A673 (cell line): ENCODE measurements around the gene BLOC1S4. TPM values are rescaled to one million over a fixed set of nuclear protein-coding genes. Genes with fewer than 3 reads are reported as not detected.

Experiments
- BruUV-seq: library from RNA; stranded (reverse); fragments of 400-500 nt; replicated peaks from 2 replicates; lab custom pipeline; 2021; lab: Mats Ljungman, UMichigan
- CTCF ChIA-PET: fragments of 300-600 bp; sonication (Branson Sonifier 250); formaldehyde crosslinking; loops from one replicate; lab custom pipeline; 2022; ENCODE audit warnings: antibody characterized with exemption; lab: Charles Lee
- POLR2A ChIA-PET: fragments of 300-600 bp; sonication (Branson Sonifier 250); formaldehyde crosslinking; loops from one replicate; lab custom pipeline; 2022; ENCODE audit warnings: antibody characterized with exemption; ENCODE audit not compliant: low non-redundant PET; lab: Charles Lee
- DNase-seq: peaks from one replicate; pipeline ENCODE4 v3.0.0-alpha.2; 2015; ENCODE audit warnings: low spot score
- H3K27ac ChIP-seq: fragments of 200-600 bp; sonication (generic); 2 replicates; pipeline ENCODE4 v1.5.1; 2016; ENCODE audit warnings: mixed run types, low read depth, mild to moderate bottlenecking, mixed read lengths, antibody characterized with exemption, low read length; ENCODE audit not compliant: poor library complexity, severe bottlenecking
- H3K27me3 ChIP-seq: fragments of 200-600 bp; sonication (generic); replicated peaks from 2 replicates; pipeline ENCODE4 v1.6.1; 2017; ENCODE audit warnings: mixed run types, low read depth, mild to moderate bottlenecking, mixed read lengths, antibody characterized with exemption, low read length; ENCODE audit not compliant: insufficient read depth, poor library complexity
- H3K36me3 ChIP-seq: fragments of 200-600 bp; sonication (generic); 2 replicates; pipeline ENCODE4 v1.6.1; 2016; ENCODE audit warnings: mixed run types, mild to moderate bottlenecking, mixed read lengths, antibody characterized with exemption, low read length; ENCODE audit not compliant: insufficient read depth, poor library complexity, severe bottlenecking
- H3K4me1 ChIP-seq: fragments of 200-600 bp; sonication (generic); 2 replicates; pipeline ENCODE4 v1.6.1; 2017; ENCODE audit warnings: mixed run types, mild to moderate bottlenecking, mixed read lengths, antibody characterized with exemption, low read length; ENCODE audit not compliant: insufficient read depth, poor library complexity, severe bottlenecking
- H3K4me3 ChIP-seq: fragments of 200-600 bp; sonication (generic); 2 replicates; pipeline ENCODE4 v1.5.1; 2016; ENCODE audit warnings: low read depth, mixed run types, mild to moderate bottlenecking, mixed read lengths, low read length; ENCODE audit not compliant: poor library complexity, severe bottlenecking
- H3K9me3 ChIP-seq: fragments of 200-600 bp; sonication (generic); 2 replicates; pipeline ENCODE4 v1.6.1; 2016; ENCODE audit warnings: mixed run types, low read depth, mild to moderate bottlenecking, mixed read lengths, antibody characterized with exemption, low read length; ENCODE audit not compliant: poor library complexity, severe bottlenecking
- CTCF ChIP-seq: fragments of 300-800, 200-600 bp; sonication (generic); conservative IDR thresholded peaks from 2 replicates; pipeline ENCODE4 v1.5.1; 2017; ENCODE audit warnings: low read depth, mild to moderate bottlenecking, antibody characterized with exemption, low read length, moderate library complexity, mixed read lengths
- EZH2 ChIP-seq: fragments of 200-600 bp; sonication (generic); IDR thresholded peaks from 2 replicates; pipeline ENCODE4 v1.6.1; 2017; ENCODE audit warnings: borderline replicate concordance, low read depth, mild to moderate bottlenecking, mixed read lengths, antibody characterized with exemption, low read length; ENCODE audit not compliant: poor library complexity, severe bottlenecking
- intact Hi-C: fragments of 100-400 bp; cut with micrococcal nuclease; formaldehyde crosslinking; loops from one replicate; pipeline ENCODE4 v1.10.0; 2022; ENCODE audit not compliant: unreplicated experiment
- total RNA-seq: library from RNA; stranded (reverse); gene quantifications from 2 replicates; pipeline ENCODE4 v1.2.3, GENCODE V29; 2021

Gene BLOC1S4
- total RNA-seq, 1 experiment from 2014 or later: 12.3 TPM

DNA sequence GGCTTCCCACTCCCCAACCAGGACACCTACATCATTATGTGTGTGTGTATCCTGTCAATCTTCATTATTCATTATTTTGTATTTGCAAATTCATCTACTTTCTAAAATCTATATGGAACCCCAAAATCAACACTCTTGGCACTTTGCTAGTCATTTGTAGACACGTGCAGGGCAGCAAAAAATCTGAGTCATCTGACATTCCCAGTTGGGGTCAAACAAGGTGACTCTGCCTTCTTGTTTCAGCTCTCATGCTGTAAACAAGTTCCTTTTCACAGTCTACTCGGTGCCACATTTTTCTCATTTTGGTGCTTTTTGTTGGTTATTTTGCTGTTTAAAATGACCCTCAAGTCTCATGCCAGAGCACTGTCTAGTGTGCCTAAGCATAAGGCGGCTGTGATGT lies 12.2 kb upstream of the BLOC1S4 start:
- Histone ChIP-seq H3K36me3 (peaks cover 14% of the 10 kb centered on the region), H3K4me3 (no peak overlapping the region), H3K27me3 (no peaks in the 10 kb centered on the region), H3K4me1 (peaks cover 12% of the 10 kb centered on the region), H3K27ac (no peak overlapping the region), H3K9me3 (no peaks in the 10 kb centered on the region)
- no peak for DNase-seq
- CTCF ChIA-PET: no interaction called here
- TF ChIP-seq CTCF: no peak
- no peak for TF ChIP-seq EZH2
- POLR2A ChIA-PET: no interaction called here
- intact Hi-C loops: no loop called here
- BruUV-seq: no TSS peak

GRCh38 chr4:6705646-6706045 lies 10.3 kb upstream of the BLOC1S4 start:
- no peaks in the 10 kb centered on the region for H3K27me3 ChIP-seq
- H3K36me3 ChIP-seq: peaks cover 14% of the 10 kb centered on the region
- POLR2A ChIA-PET: interaction anchor here (0.6 kb wide), 1 partner anchor 436 kb away, joined by 14 read pairs; the partner anchor contains the start of gene WFS1
- CTCF ChIA-PET: no interaction called here
- no TSS peak for BruUV-seq
- intact Hi-C loops: no loop called here
- no peak overlapping the region for H3K4me3 ChIP-seq
- peaks cover 17% of the 10 kb centered on the region for H3K4me1 ChIP-seq
- no peaks in the 10 kb centered on the region for H3K9me3 ChIP-seq
- H3K27ac ChIP-seq: no peak overlapping the region
- TF ChIP-seq CTCF (no peak), EZH2 (no peak)
- DNase-seq: no peak

DNA sequence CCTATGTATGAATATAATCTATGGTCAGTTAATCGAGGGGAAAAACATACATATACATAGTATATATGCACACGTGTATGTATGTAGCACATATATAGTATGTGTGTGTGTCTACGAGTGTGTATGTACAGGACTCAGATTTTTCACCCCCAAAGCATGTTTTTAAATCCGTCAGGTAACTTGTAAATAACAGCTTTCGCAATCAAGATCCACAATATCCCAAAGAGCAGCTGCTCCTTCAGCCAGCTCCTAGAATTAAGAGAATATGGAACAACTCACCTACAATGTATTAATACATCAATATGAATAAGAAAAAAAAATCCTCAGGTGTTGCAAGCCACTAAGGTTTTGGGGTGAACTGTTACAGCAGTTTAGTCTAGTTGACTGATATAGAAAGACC lies 9.8 kb upstream of the BLOC1S4 start:
- DNase-seq: no peak
- TF ChIP-seq CTCF: no peak
- no peaks in the 10 kb centered on the region for H3K9me3 ChIP-seq
- no TSS peak for BruUV-seq
- intact Hi-C loops: no loop called here
- ChIA-PET CTCF (no interaction called here), POLR2A (interaction anchor here (0.6 kb wide), 1 partner anchor 436 kb away, joined by 14 read pairs; the partner anchor contains the start of gene WFS1)
- peaks cover 17% of the 10 kb centered on the region for H3K4me1 ChIP-seq
- no peaks in the 10 kb centered on the region for H3K27me3 ChIP-seq
- no peak overlapping the region for H3K27ac ChIP-seq
- H3K4me3 ChIP-seq: no peak overlapping the region
- peaks cover 14% of the 10 kb centered on the region for H3K36me3 ChIP-seq
